AG20443 (cell line): Measurements from ENCODE around the gene KMT5B.

Experiments
- DNase-seq: peaks from one replicate; pipeline ENCODE4 v3.0.0; 2012; ENCODE audit warnings: low spot score, mixed read lengths

KMT5B gene

GRCh38 chr11:68117853-68118470, 95.1 kb downstream of the KMT5B start:
- no peak for DNase-seq

GRCh38 chr11:68116974-68117373, 96.1 kb downstream of the KMT5B start:
- no peak for DNase-seq

GRCh38 chr11:68116126-68116525, 97.0 kb downstream of the KMT5B start:
- DNase-seq, result no peak

GRCh38 chr11:68115285-68115684, 97.8 kb downstream of the KMT5B start:
- no peak for DNase-seq

- no peak for DNase-seq
These were observed 99.1 kb downstream of the KMT5B start for GRCh38 chr11:68113986-68114385.

GRCh38 chr11:68107689-68108088, 105.4 kb downstream of the KMT5B start:
- no peak for DNase-seq

- DNase-seq, result no peak
These were observed 106.7 kb downstream of the KMT5B start for GRCh38 chr11:68106165-68106940.
